Measurements from ENCODE around the gene SERPINB2.
"Not testable (repeated sequence)": the region's sequence is repeated elsewhere in the genome, so short reads cannot be mapped to it uniquely, and the experiment has no call there.

The SERPINB2 gene

DNA sequence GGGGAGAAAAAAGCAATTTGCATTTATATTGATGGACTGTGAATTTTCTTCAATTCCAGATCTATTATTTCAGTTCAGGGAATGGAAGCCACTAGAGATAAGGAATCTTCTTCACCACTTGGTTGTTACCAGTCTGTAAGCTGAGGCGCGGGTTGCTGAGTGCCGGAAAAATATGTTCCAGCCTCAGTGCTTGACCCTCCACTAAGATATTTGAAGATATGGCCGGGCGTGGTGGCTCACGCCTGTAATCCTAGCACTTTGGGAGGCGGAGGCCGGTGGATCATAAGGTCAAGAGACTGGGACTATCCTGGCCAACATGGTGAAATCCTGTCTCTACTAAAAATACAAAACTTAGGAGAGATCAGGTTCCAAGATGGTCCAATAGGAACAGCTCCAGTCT lies 52.5 kb downstream of the SERPINB2 start:
- in situ Hi-C loops (cut with MboI; ENCODE audit: low sequenced_read_pairs, unreplicated experiment), result no loop called here
- DNase-seq (ENCODE audit: low spot score), result no peak
- TF ChIP-seq, protein P1, sequence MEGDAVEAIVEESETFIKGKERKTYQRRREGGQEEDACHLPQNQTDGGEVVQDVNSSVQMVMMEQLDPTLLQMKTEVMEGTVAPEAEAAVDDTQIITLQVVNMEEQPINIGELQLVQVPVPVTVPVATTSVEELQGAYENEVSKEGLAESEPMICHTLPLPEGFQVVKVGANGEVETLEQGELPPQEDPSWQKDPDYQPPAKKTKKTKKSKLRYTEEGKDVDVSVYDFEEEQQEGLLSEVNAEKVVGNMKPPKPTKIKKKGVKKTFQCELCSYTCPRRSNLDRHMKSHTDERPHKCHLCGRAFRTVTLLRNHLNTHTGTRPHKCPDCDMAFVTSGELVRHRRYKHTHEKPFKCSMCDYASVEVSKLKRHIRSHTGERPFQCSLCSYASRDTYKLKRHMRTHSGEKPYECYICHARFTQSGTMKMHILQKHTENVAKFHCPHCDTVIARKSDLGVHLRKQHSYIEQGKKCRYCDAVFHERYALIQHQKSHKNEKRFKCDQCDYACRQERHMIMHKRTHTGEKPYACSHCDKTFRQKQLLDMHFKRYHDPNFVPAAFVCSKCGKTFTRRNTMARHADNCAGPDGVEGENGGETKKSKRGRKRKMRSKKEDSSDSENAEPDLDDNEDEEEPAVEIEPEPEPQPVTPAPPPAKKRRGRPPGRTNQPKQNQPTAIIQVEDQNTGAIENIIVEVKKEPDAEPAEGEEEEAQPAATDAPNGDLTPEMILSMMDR (IDR thresholded peaks at IDR 0.05; ENCODE audit: borderline replicate concordance, control extremely low read depth, extremely low read depth, insufficient read depth, missing control alignments), result no peak

DNA sequence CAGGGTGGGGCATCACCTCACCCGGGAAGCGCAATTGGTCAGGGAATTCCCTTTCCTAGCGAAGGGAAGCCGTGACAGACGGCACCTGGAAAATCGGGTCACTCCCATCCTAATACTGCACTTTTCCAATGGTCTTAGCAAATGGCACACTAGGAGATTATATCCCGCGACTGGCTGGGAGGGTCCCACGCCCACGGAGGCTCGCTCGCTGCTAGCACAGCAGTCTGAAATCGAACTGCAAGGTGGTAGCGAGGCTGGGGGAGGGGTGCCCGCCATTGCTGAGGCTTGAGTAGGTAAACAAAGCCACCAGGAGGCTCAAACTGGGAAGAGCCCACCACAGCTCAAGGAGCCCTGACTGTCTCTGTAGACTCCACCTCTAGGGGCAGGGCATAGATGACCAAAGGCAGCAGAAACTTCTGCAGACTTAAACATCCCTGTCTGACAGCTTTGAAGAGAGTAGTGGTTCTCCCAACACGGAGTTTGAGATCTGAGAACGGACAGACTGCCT lies 53.1 kb downstream of the SERPINB2 start:
- in situ Hi-C loops (cut with MboI; ENCODE audit: low sequenced_read_pairs, unreplicated experiment); DNase-seq (ENCODE audit: low spot score): not testable (repeated sequence)

DNA sequence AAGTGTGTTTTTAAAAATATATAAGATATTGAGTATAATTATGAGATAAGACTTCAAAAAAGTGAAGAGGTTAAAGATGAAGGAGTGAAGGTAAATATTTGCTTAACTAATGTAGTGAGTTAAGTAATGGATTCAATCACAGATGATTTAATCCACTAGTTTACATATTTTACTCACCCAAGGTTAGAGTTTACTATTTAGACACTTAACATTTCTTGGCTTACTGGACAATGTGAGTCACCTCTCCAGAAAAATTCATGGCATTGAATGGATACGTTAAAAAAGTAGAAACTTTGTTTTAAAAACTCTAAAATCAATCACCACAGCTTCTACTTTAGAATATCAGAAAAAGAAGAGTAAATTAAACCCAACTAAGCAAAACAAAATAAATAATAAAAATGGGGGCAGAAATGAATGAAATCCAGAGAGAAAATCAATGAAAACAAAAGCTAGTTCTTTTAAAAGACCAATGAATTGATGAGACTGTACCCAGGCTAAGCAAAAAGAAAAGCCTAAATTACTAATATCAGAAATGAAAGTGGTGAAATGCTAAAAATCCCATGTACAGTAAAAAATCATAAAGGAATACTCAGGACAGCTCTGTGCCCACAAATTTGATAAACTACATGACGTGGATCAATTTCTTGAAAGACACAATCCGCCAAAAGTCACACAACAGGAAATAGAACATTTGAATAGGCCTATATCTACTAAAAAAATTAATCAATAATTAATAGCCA lies 59.7 kb downstream of the SERPINB2 start:
- DNase-seq (ENCODE audit: low spot score), result no peak
- TF ChIP-seq, protein P1 (IDR thresholded peaks at IDR 0.05; ENCODE audit: borderline replicate concordance, control extremely low read depth, extremely low read depth, insufficient read depth, missing control alignments), result no peak
- in situ Hi-C loops (cut with MboI; ENCODE audit: low sequenced_read_pairs, unreplicated experiment), result no loop called here

DNA sequence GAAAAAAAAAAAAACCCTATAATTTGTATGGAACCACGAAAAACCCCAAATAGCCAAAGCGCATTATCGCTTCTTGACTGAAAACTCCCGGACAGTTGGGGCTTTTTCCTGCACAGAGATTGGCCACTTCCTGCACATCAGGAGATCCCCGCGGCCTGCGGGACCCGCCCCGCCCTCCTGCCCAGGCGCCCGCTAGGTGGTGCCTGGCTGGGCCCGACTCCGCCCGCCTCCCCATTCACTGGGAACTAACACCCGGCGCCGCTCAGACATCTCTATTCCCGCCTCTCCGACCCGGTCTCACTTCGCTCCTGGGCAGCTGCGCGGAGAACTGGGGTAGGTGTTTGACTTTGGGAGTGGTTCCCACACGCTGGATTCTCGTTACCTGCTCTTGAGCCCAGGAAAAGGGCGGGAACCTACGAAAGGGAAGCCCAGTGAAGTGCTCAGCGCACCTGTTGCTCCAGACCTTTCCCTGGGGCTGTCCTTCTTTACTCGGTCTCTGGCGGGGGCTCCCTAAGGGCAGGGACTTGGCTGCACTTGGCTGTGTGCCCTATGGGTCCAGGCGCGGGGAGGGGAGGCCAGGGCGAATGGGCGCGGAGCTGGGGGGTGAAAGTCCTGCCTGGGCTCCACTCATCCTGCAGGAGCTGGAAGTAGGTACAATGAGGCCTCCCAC lies 61.7 kb downstream of the SERPINB2 start, which contains the start of gene HMSD:
HMSD (plus strand) TSS at position 234 of the 670 bp plus-strand sequence. CDS start 4,155 bp downstream, outside the sequence.
- in situ Hi-C loops (cut with MboI; ENCODE audit: low sequenced_read_pairs, unreplicated experiment), result no loop called here
- TF ChIP-seq, protein P1 (IDR thresholded peaks at IDR 0.05; ENCODE audit: borderline replicate concordance, control extremely low read depth, extremely low read depth, insufficient read depth, missing control alignments), result no peak
- peak; percentile 86 for DNase-seq (ENCODE audit: low spot score)

DNA sequence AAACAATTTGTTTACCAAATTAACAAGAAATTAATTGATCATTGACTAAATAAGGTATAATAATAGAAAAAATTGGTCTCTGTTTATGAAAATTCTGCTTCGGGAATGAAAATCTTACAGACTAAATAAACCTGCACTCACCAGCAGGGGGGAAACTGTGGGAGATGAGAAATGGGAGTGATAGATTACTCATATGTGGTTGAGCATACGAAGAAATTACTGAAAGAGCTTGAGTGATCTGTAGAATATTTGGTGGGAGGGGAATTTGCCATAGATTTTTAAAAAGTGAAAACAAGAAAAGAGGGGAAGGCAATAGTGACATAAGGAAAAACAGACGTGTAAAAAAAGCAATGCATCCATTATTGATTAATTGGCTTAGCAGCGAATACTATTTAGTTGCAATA lies 63.8 kb downstream of the SERPINB2 start:
- peak; percentile 47 for DNase-seq (ENCODE audit: low spot score)
- in situ Hi-C loops (cut with MboI; ENCODE audit: low sequenced_read_pairs, unreplicated experiment), result no loop called here
- TF ChIP-seq, protein P1 (IDR thresholded peaks at IDR 0.05; ENCODE audit: borderline replicate concordance, control extremely low read depth, extremely low read depth, insufficient read depth, missing control alignments), result no peak

Measured in GM13976 (cell line).